GM12872 (cell line): ENCODE results near the gene FGD5.

Source experiments
- TF ChIP-seq, protein P1 (sequence below): IDR thresholded peaks from 3 replicates; pipeline ENCODE4 v1.5.1; 2011; ENCODE audit warnings: low read depth, mild to moderate bottlenecking, low read length, moderate library complexity; ENCODE audit not compliant: insufficient read depth

The FGD5 gene

DNA sequence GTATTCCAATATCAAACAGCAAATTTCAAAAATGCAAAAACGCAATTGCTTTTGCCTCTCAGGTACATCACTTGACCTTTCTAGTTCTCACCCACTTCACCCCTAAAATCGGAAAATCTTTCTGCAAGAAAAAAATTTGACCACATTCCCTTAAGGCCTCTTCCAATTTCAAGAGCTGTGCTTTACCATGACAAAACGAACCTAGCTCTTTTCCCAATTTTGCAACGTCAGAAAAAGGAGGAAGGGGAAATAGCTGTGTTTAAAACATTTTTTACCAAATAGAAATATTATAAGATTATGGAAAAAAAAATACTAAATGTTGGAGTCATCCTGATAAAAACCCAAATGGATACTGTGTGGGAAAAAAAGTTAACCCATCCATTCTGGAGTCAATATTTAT lies 127.5 kb downstream of the FGD5 start:
- TF ChIP-seq, protein P1, sequence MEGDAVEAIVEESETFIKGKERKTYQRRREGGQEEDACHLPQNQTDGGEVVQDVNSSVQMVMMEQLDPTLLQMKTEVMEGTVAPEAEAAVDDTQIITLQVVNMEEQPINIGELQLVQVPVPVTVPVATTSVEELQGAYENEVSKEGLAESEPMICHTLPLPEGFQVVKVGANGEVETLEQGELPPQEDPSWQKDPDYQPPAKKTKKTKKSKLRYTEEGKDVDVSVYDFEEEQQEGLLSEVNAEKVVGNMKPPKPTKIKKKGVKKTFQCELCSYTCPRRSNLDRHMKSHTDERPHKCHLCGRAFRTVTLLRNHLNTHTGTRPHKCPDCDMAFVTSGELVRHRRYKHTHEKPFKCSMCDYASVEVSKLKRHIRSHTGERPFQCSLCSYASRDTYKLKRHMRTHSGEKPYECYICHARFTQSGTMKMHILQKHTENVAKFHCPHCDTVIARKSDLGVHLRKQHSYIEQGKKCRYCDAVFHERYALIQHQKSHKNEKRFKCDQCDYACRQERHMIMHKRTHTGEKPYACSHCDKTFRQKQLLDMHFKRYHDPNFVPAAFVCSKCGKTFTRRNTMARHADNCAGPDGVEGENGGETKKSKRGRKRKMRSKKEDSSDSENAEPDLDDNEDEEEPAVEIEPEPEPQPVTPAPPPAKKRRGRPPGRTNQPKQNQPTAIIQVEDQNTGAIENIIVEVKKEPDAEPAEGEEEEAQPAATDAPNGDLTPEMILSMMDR, result no peak

DNA sequence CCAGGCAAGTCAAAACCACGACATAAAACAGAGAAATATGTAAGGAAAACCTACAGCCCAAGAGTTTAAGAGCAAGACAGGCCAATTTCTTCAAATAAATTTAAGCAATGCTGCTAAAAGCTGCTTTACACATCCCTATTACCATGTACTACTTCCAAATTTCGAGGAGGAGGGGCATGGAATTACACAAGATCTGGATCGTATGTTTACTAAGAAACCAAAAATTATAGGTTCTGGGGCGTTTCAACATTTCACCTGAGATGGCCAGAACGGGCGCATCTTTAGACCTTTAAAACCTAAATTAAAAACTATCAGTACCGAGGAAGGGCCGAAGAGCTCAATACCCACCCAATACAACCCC lies 128.0 kb downstream of the FGD5 start:
- TF ChIP-seq, protein P1, result no peak

DNA sequence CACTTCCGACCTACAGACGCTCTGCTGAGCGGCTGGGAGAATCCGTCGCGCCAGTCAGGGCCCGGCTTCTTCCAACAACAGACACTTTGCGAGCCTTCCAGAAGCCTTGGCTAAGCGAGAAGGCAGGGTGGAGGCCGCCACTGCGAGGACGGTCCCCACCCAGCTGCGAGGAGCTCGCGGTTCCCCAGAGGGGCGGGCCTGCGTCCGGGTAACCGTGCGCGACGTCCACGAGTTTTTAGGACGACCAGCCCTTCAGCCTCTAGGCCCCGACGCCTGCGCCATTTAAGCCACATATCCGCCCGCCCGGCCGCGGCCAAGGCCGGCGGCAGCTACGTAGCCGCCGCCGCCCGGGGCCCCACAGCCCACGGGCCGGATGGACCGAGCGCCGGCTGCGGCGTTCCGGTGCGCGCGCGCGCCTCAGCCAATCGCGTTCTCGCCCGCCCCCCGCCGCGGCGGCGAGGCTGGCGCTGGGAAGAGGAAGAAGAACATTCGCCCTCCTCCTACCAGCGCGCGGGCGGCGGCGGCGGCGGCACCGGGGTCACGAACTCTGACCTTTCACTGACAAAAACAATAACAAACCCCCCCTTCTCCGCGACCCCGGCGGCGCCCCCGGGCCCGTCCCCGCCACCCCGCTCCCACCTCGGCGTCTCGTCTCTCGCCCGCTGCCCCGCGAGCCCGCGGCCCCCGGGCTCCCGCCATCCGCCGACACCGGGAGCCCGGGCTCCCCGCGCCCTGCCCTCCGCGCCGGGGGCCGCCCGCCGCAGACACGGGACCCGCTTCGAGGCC lies 128.5 kb downstream of the FGD5 start, which contains the start of gene NR2C2:
NR2C2 (plus strand) TSS at position 484 of the 786 bp plus-strand sequence. CDS start 56,332 bp downstream, outside the sequence.
- TF ChIP-seq, protein P1, result no peak

DNA sequence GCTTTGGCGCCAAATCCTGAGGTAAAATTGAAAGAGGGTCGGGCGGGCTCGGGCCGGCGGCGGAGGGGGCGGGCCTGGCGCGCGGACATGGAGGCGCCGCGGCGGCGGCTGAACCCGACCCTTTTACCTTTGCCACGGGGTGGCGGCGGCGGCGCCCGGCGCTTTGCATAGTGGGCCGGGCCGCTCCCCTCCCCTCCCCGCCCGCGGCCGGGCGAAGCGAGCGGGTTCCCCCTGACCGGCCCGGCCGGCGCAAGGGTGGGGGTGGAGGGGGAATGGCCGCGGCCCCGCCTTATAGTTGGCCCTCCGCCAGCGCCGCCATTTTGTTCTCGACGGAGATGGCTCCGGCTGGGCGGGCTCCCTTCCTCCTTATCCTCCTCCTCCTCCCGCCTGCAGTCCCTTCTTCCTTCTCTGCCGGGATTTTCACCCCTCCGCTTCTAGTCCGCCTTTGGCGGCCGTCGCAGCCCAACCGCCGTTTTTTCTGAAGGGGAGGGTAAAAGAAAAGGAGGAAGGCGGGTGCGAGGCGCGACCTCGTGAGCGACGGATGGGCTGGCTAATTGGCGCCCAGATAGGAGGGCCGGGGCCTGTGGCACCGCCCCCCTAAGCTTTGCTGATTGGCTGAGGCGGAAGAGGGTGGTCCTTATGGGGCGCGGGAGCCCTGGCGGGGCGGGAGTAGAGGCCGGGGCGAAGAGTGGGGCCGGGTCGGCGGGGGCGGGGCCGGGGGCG lies 129.3 kb downstream of the FGD5 start:
- TF ChIP-seq, protein P1, result no peak

DNA sequence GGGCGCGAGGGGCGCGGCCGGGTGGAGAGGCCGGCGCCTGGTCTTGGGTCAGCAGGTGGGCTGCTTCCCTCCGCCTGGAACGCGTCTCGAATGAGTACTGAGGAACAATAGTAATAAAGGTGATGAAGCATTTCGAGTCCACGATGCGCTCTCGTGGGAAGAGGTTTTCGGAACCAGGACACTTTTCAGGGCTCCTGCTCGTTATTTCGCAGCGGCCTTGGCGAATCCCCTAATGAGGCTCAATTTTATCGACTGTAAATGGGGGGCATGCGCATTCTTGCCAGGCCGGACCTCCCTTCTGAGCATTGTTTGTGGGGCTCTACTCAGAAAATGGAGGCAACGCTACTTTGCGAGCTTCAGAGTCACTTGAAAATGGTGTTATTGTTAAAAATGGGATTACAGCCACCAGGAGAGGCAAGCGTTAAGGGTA lies 129.9 kb downstream of the FGD5 start:
- TF ChIP-seq, protein P1, result no peak

DNA sequence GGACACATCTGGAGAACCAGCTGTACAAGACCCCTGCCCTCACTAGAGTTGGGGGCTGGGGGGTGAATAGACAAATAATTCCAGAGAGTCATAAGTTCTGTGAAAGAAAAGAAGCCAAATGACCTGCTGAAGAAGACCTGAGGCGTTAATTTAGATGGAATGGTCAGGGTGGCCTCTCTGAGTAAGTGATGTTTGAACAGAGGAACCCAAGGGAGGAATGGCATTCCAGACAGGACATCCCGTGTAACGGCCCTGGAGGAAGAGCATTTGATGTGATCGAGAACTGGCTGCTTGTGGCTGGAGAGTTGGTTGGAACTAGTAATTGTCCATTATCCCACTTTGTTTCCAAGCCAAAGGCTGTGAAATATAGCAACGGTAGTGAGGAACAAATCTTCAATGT lies 130.4 kb downstream of the FGD5 start:
- TF ChIP-seq, protein P1, result no peak

DNA sequence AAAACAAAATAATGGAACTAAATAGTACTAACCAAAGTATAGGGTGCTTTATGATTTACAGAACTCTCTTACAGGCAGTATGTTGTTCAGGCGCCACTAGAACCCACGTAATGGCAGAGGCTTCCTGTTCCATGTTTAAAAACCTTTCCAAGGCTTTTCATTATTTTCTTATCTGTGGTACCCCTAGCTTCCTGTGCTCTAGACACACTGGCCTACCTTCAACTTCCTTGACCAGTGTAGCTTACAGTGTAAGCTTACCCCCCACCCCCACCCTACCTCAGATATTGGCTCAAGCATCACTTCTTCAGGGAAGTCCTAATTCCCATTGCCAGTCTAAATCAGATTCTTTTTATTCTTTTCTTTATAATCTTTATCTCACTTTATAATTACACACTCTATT lies 131.5 kb downstream of the FGD5 start:
- TF ChIP-seq, protein P1, result no peak
